ENCODE data around the gene BCAT1.
A peak's percentile ranks its signal among the peaks of the same experiment; 100 is the strongest.
"Not testable (repeated sequence)": the region's sequence is repeated elsewhere in the genome, so short reads cannot be mapped to it uniquely, and the experiment has no call there.

BCAT1 gene

DNA sequence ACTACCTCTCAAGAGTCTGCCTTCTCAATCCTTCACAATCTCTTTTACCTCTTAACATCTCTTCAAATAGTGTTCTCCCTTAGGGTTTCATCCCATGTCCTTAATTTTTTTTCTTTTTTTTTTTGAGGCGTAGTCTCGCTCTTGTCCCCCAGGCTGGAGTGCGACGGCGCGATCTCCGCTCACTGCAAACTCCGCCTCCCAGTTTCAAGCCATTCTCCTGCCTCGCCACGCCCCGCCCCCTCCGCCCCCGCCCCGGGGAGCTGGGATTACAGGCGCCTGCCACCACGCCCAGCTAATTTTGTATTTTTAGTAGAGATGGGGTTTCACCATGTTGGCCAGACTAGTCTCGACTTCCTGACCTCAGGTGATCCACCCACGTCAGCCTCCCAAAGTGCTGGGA lies 7.0 kb upstream of the BCAT1 start:
- DNase-seq, result no peak

DNA sequence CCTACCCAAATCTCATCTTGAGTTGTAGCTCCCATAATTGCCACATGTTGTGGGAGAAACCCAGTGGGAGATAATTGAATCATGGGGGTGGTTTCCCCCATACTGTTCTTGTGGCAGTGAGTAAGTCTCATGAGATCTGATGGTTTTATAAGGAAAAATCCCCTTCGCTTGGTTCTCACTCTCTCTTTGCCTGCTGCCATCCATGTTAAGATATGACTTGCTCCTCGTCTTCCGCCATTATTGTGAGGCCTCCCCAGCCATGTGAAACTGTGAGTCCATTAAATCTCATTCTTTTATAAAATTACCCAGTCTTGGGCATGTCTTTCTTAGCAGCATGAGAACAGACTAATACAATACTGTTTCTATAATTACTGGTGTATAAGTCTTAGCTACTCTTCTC lies 6.5 kb upstream of the BCAT1 start:
- DNase-seq, result no peak

DNA sequence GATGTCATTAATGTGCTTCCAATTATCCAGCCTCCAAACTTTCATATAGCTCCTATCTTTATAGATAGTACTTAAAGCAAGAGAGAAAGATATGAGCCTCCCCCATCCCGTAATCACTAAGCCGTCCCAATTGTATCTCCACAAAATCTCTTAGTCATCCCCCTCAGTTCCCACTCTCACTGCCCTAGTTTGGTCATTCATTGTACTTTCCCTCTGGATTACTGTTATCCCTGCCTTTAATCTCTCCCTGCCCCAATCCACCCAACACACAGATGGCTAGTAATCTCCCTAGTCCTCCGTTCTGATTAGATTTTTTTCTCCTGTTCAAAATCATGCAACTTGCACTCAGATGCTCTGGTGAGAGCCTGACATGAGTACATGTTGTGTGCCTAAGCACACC lies 5.4 kb upstream of the BCAT1 start:
- no peak for DNase-seq

DNA sequence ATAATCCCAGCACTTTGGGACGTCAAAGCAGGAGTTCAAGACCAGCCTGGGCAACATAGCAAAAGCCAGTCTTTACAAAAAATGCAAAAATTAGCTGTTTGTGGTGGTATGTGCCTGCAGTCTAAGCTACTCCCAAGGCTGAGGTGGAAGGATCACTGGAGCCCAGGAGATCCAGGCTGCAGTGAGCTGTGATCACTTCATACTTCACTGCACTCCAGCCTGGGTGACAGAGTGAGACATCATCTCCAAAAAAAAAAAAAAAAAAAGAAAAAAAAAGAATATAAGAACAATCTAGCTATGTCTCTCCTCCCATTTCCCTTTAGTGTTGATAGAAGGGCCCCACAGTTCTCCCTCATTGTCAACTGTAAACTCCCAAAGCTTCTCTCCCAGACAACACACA lies 3.5 kb upstream of the BCAT1 start:
- no peak for DNase-seq

DNA sequence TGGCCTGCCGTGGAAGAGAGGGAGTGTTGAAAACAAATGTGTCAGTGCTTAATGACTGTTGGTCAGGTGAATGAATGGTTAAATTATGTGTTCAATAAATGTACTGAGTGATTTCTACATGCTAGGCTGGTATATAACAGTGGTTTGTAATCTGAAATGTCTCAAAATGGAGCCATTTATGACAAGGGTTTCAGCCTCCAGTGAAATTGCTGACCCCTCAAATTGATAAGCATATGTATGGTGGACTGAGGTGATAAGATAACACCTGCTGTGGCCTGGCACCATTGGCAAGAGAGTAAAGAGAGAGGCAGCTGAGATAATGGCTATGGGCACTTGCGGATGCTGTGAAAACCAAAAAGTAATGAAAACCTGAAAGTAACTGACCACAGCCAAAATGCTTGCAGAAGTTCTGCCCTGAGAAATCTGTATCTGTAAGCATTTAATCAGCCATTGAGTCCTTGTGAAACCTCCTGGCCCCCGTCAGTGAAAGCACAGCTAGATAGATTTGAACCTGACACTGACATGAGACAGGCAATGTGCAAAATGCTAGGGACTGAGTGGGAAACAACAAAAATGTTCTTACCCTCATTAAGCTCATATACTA lies 1.4 kb upstream of the BCAT1 start:
- no peak for DNase-seq

DNA sequence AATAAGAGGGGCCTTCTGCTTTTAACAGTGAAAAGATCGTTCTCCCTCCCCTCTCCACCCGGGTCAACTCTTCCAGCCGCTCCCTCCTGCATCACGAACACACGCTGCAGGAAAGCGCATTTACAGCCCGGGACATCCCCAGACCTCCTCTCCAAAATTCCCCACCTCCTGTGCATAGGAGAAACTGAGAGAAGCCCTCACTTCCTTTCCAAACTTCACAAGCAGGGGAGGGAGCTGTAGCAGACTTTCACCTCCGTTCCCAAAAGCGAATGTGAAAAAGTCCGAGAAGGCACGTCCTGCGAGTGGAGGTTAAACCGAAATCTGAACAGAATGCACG lies 513 bp downstream of the BCAT1 start:
- DNase-seq, result peak; percentile 21

DNA sequence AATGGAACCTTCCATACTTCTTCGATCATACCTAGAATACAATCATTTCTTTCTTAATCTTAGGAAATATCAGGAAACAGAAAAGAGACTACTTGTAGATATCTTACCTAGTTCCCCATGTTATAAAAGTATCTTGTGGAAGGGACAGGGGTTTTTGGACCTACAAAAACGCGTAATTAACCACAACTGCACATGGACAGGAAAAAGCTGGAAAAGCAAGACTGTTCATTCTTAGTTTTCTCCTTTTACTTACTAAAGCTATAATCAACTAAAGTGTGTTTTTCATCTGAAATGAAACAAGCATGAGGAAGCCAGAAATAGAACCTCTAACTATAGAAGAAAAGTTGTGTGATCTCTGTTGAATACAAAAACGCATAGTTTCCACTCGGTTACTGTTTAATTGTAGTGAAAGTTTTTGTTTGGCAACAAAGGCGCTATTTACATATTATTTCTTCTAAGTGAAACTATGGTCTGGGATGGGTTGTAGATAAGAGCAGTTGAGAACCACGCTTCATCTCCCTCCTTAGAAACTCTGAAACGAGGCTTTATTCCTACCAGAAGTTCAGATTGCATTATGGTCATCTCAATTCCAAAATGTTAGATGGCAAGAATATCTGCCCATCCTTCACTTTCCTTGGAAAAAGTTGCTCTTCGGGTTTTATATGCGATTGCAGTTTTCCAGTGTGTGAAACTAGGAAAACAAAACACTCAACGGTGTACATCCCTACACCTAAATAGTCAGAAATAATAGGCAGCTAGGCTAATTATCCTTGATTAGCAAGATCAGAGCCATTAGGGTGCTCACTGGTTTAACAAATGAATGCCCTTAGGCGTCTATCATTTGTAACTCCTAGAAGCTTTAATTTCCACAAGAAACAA lies 1.1 kb downstream of the BCAT1 start:
- DNase-seq, result no peak

DNA sequence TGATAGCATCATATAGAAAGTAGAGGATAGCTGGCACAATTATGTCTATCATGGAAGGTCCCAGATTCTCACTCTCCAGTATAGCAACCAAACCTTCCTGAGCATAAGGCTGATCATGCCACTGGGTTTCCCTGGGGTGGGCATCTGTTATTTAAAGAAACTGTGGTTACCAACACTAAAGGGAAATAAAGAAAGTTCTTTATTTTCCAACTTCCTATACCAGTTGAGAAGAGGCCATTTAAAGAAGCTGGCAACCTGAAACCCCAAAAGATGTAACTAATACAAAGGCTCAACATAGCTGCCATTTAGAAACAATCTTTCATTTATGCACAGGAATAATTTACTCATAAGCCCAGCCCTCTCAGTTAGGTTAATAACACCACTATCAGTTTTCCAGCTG lies 3.1 kb downstream of the BCAT1 start:
- DNase-seq, result no peak

DNA sequence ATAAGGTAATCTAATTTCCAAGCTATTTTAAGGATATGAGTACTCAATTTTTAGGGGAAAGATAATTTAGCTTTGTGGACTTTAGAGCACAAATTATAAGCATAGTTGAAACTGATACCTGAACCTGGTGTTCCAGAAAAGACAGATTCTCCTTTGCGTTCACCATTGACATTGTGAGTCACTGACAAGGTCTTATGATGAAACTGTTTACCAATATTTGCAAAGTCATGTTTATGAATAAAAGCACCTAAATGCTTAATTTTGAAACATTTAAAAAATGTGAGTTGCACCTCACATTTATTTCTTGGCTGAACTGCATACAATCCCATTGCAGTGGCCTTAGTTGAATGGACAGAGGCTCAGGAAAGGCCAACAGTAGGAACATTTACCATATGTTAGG lies 3.9 kb downstream of the BCAT1 start:
- DNase-seq, result no peak

DNA sequence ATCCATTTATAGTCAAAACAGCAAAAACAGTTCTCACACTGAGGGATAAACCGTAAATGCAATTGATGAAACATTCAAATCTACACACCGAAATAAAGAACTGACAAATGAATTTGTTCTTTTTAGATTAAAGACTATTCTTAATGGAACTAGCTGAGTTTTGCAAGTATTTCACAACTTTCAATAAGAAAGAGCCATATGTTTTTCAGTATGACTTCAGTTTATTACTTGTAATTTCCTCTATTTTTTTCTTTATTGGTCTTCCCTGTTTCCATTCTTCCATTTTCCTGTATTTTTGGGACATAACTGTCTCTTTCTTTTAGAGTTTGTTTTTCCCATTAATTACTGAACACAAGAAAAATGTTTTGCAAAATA lies 4.3 kb downstream of the BCAT1 start:
- no peak for DNase-seq

DNA sequence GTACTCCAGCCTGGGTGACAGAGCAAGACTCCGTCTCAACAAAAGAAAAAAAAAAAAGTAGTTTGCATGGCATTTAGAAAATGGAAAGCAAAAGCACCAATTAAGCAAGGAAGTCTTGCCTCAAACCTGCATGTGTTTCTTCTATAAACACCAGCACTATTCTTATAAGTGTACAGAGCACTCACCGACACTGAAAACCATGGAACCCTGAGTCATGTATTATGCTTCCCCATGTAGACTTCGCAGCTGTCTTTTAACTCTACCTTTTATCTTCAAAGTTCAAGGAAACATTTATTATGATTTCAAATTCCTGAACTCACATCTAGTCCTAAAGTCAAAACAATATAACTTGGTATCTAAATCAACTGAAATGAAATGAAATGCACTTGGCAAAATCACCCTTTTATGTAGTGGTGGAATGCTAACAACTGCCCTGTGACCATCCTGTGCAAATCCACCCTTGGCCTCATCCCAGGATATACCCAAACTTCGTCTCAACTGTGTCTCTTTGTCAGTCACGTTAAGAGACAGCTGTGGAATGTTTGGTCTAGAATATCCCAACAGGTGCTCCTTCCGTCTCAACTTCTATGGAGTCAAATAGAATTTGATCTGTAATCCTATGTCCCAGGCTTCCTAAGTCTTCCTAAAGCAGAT lies 4.8 kb downstream of the BCAT1 start:
- DNase-seq, result no peak

DNA sequence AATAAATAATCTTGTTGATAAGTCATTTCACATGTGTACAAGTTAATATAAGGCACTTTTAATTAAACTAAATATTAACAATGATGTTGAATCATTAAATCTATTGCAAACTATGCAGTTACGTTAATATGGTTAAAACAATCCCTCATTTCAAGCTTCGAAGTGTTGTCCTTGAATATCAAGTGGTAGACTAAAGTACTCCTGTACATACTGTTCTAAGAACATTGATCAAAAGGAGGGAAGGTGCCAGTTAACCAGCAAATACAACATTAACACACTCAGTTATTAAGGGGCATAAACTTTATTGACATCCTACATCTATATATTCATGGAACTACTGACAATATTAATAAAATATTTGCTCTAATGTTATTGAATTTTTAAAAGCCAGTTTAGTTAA lies 8.7 kb downstream of the BCAT1 start:
- DNase-seq, result no peak

DNA sequence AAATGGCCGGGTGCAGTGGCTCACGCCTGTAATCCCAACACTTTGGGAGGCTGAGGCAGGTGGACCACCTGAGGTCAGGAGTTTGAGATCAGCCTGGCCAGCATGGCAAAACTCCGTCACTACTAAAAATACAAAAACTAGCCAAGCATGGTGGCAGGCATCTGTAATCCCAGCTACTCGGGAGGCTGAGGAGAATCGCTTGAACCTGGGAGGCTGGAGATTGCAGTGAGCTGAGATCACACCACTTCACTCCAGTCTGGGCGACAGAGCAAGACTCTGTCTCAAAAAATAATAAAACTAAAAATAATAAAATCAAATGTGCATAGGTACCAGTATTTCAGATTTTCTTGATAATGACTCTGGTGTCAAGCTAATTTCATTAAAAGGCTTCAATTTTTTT lies 9.3 kb downstream of the BCAT1 start:
- not testable (repeated sequence) for DNase-seq

DNA sequence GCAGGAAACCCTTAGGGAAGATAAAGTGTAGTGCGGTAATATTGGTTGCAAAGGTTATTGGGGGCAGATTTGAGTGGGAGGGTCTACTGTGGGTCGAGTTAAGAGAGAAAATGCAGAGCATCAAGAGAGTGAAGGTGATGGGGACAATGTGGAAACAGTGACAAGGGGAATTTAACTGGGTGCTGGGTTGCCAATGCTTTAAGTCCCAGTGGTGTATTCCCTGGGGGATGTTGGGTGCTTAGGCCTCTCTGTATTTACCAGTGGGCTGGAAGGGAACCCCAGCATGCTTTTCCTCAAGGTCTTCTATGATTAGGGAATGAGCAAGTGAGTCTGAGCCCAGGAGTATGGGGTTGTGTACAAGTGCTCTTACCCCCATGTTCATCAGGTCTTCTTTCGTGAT lies 10.6 kb downstream of the BCAT1 start:
- no peak for DNase-seq

DNA sequence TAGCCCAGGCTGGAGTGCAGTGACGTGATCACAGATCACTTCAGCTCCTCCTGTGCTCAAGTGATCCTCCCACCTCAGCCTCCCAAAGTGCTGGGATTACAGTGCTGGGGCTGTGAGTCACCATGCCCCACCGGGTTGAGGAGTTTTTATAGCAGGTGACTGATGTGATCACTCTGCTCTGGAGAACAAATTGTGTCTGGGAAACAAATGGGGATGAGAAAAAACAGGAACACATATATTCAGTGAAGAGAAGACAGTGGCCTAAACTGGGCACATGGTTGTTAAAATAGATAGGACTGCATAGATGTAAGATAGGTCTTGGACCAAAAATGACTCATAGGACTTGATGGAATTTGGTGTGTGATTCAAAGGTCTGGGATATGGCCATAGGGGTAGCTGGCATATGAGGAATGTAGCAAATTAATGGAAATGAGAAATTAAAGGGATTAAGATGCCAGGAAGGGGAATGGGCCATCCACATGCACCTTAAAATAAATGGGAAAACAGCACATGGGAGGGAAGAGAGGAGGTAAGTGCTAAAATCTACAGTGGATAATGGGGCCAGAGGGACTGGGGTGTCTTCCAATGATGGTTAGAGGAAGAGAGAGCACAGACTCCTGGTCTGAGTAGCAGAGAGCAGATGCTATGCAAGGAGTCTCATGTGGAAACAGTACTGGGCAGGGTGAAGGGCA lies 11.2 kb downstream of the BCAT1 start:
- no peak for DNase-seq

DNA sequence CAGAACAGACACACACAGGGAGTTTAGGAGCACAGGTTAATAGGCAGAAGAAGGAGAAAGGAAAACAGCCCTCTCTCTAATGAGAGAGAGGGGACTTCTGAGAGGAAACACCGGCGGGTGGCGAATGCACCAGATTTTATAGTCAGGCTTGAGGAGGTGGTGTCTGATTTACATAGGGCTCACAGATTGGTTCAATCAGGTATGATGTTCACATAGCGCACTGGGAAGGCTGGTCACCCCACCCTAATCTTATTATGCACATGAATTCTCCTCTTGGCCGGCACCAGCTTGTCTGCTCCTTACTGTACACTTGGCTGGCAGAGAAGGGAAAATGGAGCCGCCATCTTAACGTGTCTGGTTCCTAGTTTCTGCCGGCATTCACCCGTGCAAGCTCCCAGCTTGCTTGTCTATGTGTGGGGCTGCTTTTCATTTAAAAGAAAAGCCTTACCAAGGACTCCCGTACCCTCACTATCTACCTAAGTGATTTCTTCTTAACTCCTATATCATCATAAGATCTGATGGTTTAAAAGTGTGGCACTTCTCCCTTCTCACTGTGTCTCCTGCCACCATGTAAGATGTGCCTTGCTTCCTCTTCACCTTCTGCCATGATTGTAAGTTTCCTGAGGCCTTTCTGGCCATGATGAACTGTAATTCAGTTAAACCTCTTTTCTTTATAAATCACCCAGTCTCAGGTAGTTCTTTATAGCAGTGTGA lies 15.1 kb downstream of the BCAT1 start:
- DNase-seq, result no peak

DNA sequence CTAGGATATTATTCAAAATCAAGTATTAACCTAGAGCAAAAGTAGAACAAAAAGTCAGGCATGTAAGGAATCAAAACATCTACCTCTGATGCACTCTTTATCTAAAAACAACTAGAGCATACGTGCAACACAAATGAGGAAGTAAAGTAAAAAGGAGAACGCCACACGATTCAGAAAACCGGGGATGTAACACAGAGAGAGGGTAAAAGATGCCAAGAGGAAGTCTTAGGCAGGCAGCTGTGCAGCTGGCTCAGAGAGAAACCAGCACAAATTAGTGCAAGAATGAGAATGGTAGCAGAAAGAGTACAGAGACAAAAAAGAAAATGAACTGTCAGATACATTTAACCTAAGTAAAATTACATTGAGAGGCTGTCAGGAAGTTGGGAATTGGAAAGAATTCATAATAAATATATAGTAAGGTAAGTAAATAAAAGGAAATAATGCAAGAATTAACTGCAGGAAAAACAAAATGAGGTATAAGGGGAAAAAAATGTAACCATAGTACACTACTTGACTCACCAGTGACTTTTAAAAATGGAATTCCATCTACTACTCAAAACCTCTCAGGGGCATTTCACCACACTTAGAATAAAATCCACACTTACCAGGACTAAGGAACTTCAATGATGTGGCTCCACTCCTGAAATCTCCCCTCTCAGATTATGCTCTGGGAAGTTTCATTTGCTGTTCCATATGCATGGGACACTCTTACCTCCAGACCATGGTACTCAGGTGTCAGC lies 17.1 kb downstream of the BCAT1 start:
- DNase-seq, result no peak

DNA sequence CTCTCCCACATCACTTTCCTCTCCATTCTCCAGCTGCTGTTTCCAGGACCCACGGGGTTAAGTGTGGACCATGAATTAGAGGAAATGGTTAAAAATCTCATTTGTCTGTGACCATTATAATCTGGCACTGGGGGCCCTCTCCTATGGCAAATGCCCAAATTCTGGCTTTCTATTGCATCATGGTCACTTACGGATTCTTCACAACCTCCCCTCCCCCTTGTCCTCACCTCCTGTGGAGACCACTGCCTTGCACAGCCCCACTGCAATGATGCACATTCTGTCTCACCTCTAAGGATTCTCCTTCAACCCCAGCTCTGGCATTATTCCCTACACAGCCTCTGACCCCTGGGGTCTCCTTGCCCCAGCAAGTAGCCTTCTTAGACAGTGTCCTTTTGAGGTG lies 18.9 kb downstream of the BCAT1 start:
- no peak for DNase-seq

DNA sequence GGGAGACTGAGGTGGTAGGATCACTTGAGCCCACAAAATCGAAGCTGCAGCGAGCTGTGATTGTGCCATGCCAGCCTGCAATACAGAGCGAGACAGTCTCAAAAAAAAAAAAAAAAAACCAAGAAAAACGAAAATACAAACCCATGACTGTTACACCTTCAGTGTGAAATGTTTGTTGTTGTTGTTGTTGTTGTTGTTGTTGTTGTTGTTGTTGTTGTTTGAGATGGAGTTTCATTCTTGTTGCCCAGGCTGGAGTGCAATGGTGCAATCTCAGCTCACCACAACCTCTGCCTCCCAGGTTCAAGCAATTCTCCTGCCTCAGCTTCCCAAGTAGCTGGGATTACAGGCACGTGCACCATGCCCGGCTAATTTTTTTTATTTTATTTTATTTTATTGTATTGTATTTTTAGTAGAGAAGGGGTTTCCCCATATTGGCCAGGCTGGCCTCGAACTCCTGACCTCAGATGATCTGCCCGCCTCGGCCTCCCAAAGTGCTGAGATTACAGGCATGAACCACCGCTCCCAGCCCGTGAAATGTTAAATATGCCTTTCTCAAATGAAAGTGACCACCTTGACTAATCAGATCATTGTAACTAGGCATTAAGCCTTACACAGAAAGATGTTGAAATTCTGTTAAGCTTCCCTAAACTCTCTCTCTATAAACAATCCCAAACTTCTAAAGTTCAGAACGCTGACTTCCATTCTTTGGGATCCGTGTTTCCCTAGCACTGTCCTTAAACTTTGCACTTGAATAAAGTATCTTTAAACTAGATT lies 20.2 kb downstream of the BCAT1 start:
- DNase-seq, result not testable (repeated sequence)

DNA sequence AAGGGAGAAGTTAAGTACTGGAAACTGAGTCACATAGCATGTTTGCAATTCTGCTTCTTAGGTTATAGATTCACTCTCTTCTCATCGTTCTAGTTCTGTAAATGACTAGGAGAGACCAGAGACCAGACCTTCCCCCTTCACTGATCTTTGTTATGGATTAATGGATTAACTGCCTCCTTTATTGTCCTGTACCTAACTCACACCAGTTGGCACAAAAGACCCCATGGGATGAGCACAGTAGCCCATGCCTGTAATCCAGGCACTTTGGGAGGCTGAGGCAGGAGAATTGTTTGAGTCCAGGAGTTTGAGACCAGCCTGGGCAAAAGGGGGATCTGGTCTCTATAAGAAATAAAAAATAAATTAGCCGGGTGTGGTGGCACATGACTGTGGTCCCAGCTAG lies 20.8 kb downstream of the BCAT1 start:
- no peak for DNase-seq

DNA sequence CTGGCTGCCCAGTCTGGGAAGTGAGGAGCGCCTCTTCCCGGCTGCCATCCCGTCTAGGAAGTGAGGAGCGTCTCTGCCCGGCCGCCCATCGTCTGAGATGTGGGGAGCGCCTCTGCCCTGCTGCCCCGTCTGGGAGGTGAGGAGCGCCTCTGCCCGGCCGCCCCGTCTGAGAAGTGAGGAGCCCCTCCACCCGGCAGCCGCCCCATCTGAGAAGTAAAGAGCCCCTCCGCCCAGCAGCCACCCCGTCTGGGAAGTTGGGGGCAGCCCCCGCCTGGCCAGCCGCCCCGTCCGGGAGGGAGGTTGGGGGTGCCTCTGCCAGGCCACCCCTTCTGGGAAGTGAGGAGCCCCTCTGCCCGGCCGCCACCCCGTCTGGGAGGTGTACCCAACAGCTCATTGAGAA lies 22.8 kb downstream of the BCAT1 start:
- DNase-seq, result not testable (repeated sequence)

DNA sequence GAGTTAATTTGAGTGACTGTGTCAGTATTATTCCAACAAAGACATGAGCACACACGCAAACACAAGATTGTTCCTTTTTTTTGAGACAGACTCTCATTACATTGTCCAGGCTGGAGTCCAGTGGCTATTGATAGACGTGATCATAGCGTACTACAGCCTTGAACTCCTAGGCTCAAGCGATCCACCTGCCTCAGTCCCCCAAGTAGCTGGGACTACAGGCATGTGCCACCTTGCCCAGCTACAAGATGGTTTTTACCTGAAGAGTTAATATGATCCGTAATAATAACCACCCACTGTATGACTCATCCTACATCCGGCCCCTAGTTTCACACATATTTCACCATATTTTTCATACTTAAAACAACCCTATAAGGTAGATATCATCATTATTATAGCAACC lies 26.8 kb downstream of the BCAT1 start:
- DNase-seq, result no peak

Data from activated naive CD4-positive, alpha-beta T cell treated with anti-CD3 and anti-CD28 coated beads, Interleukin-2, amount 50 U/mL, for 16 hours (primary cell).